B cell (primary cell): ENCODE data around the gene TAS2R40.

Source experiments
- EZH2 ChIP-seq: IDR thresholded peaks from 2 replicates; pipeline ENCODE4 v1.6.1; 2012; ENCODE audit warnings: borderline replicate concordance, low read depth, mild to moderate bottlenecking, moderate library complexity, low read length; ENCODE audit not compliant: insufficient read depth, poor library complexity, severe bottlenecking
- TF ChIP-seq, protein P1 (sequence below): fragments of 200-600 bp; IDR thresholded peaks from one replicate; pipeline ENCODE4 v1.8.0; 2022; ENCODE audit warnings: antibody characterized with exemption, mild to moderate bottlenecking

- TF ChIP-seq, protein P1, sequence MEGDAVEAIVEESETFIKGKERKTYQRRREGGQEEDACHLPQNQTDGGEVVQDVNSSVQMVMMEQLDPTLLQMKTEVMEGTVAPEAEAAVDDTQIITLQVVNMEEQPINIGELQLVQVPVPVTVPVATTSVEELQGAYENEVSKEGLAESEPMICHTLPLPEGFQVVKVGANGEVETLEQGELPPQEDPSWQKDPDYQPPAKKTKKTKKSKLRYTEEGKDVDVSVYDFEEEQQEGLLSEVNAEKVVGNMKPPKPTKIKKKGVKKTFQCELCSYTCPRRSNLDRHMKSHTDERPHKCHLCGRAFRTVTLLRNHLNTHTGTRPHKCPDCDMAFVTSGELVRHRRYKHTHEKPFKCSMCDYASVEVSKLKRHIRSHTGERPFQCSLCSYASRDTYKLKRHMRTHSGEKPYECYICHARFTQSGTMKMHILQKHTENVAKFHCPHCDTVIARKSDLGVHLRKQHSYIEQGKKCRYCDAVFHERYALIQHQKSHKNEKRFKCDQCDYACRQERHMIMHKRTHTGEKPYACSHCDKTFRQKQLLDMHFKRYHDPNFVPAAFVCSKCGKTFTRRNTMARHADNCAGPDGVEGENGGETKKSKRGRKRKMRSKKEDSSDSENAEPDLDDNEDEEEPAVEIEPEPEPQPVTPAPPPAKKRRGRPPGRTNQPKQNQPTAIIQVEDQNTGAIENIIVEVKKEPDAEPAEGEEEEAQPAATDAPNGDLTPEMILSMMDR = no peak
- TF ChIP-seq EZH2 = no peak
Observed at GRCh38 chr7:143265017-143265693, 43.3 kb downstream of the TAS2R40 start.
